Fibroblast of lung (primary cell): ENCODE measurements around the gene OR1L6. TPM values are rescaled to one million over a fixed set of nuclear protein-coding genes. Genes with fewer than 3 reads are reported as not detected.

Experiments used
- DNase-seq, 2 donors: peaks; one replicate each; pipeline versions ENCODE4 v3.0.0 to v3.0.0-alpha.2; 2010; ENCODE audit warnings: low read depth in 2 of 2
- H2AFZ ChIP-seq: 2 replicates; pipeline ENCODE4 v1.5.1; 2012; ENCODE audit warnings: low read length, control low read depth, inconsistent platforms
- H3K27ac ChIP-seq: 2 replicates; pipeline ENCODE4 v1.5.1; 2011; ENCODE audit warnings: low read length, control low read depth; ENCODE audit not compliant: insufficient read depth
- H3K27me3 ChIP-seq: 2 replicates; pipeline ENCODE4 v1.5.1; 2011; ENCODE audit warnings: mild to moderate bottlenecking, low read length; ENCODE audit not compliant: control insufficient read depth, insufficient read depth
- H3K36me3 ChIP-seq: 2 replicates; pipeline ENCODE4 v1.5.1; 2011; ENCODE audit warnings: low read length; ENCODE audit not compliant: control insufficient read depth, insufficient read depth
- H3K4me1 ChIP-seq: 2 replicates; pipeline ENCODE4 v1.5.1; 2011; ENCODE audit warnings: low read length; ENCODE audit not compliant: control insufficient read depth, insufficient read depth; ENCODE audit errors: extremely low read depth
- H3K4me2 ChIP-seq: 2 replicates; pipeline ENCODE4 v1.5.1; 2011; ENCODE audit warnings: low read length, control low read depth; ENCODE audit not compliant: insufficient read depth; ENCODE audit errors: extremely low read depth
- H3K4me3 ChIP-seq, 4 experiments: fragments of 200-600 bp in 1 of 4; sonication (generic) in 1 of 4; replicated peaks in 1 of 4; 2 replicates each; pipeline ENCODE4 v1.5.1; 2011 to 2016; ENCODE audit warnings: low read length in 4 of 4, low read depth in 3 of 4, mild to moderate bottlenecking in 3 of 4, control low read depth in 2 of 4, inconsistent platforms in 1 of 4, mixed read lengths in 1 of 4; ENCODE audit not compliant: insufficient read depth in 1 of 4; ENCODE audit errors: control extremely low read depth in 1 of 4
- H3K79me2 ChIP-seq: 2 replicates; pipeline ENCODE4 v1.5.1; 2012; ENCODE audit warnings: mild to moderate bottlenecking, low read length, inconsistent platforms; ENCODE audit not compliant: control insufficient read depth, insufficient read depth
- H3K9ac ChIP-seq: 2 replicates; pipeline ENCODE4 v1.5.1; 2011; ENCODE audit warnings: mild to moderate bottlenecking, low read length, control low read depth; ENCODE audit not compliant: insufficient read depth
- H3K9me3 ChIP-seq: 2 replicates; pipeline ENCODE4 v1.5.1; 2012; ENCODE audit warnings: low read depth, low read length; ENCODE audit not compliant: control insufficient read depth, insufficient read depth
- H4K20me1 ChIP-seq: 2 replicates; pipeline ENCODE4 v1.5.1; 2011; ENCODE audit warnings: low read length; ENCODE audit not compliant: control insufficient read depth, insufficient read depth; ENCODE audit errors: extremely low read depth
- EZH2 ChIP-seq: IDR thresholded peaks from 2 replicates; pipeline ENCODE4 v1.5.1; 2012; ENCODE audit warnings: low read length, control low read depth, mild to moderate bottlenecking; ENCODE audit errors: missing control alignments
- polyA minus RNA-seq: library from RNA; depleted of rRNA, polyadenylated mRNA; stranded (reverse); fragments of >200 nt; gene quantifications from 2 replicates; pipeline ENCODE4 v1.2.3, GENCODE V29; 2011; ENCODE audit warnings: low replicate concordance
- polyA plus RNA-seq, 2 donors: library from polyadenylated mRNA; depleted of rRNA in 1 of 2; stranded (reverse) in 1 of 2; unstranded in 1 of 2; fragments of >200 nt; gene quantifications; 2 replicates each; pipeline ENCODE4 v1.2.1, GENCODE V29; 2011 to 2012; ENCODE audit warnings: missing spikeins in 1 of 2
- total RNA-seq: library from RNA; depleted of rRNA; stranded (reverse); fragments of >200 nt; gene quantifications from 2 replicates; pipeline ENCODE4 v1.2.1, GENCODE V29; 2014
- TF ChIP-seq, protein P1 (sequence below), 2 donors: IDR thresholded peaks in 1 of 2; conservative IDR thresholded peaks in 1 of 2; 1 replicate in 1 of 2; 2 replicates in 1 of 2; pipeline ENCODE4 v1.5.1; 2011 to 2012; ENCODE audit warnings: low read length in 2 of 2, control low read depth in 1 of 2, inconsistent platforms in 1 of 2, low read depth in 1 of 2, mild to moderate bottlenecking in 1 of 2

The OR1L6 gene, protein sequence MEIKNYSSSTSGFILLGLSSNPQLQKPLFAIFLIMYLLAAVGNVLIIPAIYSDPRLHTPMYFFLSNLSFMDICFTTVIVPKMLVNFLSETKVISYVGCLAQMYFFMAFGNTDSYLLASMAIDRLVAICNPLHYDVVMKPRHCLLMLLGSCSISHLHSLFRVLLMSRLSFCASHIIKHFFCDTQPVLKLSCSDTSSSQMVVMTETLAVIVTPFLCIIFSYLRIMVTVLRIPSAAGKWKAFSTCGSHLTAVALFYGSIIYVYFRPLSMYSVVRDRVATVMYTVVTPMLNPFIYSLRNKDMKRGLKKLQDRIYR
- total RNA-seq = not detected in 2 replicates
- polyA plus RNA-seq = not detected in 2 replicates
- polyA plus RNA-seq (2012) = not detected in 2 replicates
- polyA minus RNA-seq = not detected in 2 replicates

DNA sequence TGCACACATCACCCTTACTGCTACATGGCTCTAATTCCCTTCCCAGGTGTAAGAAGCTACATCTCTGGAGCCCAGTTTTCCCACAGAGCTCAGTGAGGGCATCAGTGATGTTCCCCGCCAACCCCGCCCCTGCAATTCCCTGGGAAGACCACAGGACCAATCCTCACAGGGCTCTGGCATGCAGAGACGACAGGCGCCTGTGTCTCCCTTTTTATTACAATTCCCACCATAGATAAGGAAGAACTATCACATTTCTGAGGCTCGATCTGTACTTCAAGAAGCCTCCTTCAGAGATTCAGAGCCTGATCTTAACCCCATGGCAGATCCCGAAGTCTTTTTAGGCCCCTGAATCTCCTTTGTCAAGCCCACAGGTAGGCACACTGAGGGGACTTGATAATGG is at the start of gene OR1L6:
Gene OR1L6, plus strand, starts transcription at position 301 of the 400 bp plus-strand sequence. CDS start 7,545 bp downstream, outside the sequence.
- no peaks in the 10 kb centered on the region for H3K36me3 ChIP-seq
- H2AFZ ChIP-seq = no peak within 1 kb of the TSS
- no peak within 1 kb of the TSS for H3K27ac ChIP-seq
- H3K9ac ChIP-seq = no peak within 1 kb of the TSS
- H3K79me2 ChIP-seq = no peaks in the 10 kb centered on the region
- no peaks in the 10 kb centered on the region for H3K4me1 ChIP-seq
- no peaks in the 10 kb centered on the region for H4K20me1 ChIP-seq
- no peaks in the 10 kb centered on the region for H3K27me3 ChIP-seq
- H3K4me2 ChIP-seq = no peak within 1 kb of the TSS
- TF ChIP-seq, protein P1, sequence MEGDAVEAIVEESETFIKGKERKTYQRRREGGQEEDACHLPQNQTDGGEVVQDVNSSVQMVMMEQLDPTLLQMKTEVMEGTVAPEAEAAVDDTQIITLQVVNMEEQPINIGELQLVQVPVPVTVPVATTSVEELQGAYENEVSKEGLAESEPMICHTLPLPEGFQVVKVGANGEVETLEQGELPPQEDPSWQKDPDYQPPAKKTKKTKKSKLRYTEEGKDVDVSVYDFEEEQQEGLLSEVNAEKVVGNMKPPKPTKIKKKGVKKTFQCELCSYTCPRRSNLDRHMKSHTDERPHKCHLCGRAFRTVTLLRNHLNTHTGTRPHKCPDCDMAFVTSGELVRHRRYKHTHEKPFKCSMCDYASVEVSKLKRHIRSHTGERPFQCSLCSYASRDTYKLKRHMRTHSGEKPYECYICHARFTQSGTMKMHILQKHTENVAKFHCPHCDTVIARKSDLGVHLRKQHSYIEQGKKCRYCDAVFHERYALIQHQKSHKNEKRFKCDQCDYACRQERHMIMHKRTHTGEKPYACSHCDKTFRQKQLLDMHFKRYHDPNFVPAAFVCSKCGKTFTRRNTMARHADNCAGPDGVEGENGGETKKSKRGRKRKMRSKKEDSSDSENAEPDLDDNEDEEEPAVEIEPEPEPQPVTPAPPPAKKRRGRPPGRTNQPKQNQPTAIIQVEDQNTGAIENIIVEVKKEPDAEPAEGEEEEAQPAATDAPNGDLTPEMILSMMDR (conservative IDR thresholded peaks at IDR 0.05 in 1 of 2, IDR thresholded peaks at IDR 0.05 in 1 of 2; ENCODE audit: low read depth in 1 of 2, low read length in 2 of 2) = no peak
- TF ChIP-seq EZH2 = no peak
- no peak within 1 kb of the TSS for H3K4me3 ChIP-seq
- H3K9me3 ChIP-seq = no peaks in the 10 kb centered on the region
- no peak for DNase-seq

DNA sequence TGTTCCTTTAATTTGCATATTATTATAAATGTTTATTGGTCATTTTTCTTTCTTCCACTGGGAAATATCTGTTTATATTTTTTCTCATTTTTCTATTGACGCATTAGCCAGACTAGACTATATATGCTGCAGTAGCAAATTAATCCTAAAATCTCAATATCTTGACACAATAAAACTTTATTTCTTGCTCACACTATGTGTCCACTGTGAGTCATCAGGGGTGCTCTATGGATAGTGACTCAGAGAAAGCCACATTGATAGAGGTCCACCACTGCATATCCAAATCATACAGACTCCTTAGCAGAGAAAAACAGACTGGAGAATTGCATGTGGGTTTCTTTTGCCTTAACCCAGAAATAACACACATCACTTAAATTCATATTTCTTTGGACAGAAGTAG is 46.4 kb upstream of the OR1L6 start:
- TF ChIP-seq, protein P1 (conservative IDR thresholded peaks at IDR 0.05 in 1 of 2, IDR thresholded peaks at IDR 0.05 in 1 of 2; ENCODE audit: low read depth in 1 of 2, low read length in 2 of 2) = no peak
- no peak for TF ChIP-seq EZH2
- Histone ChIP-seq H3K27ac (no peak overlapping the region), H3K4me1 (no peaks in the 10 kb centered on the region), H2AFZ (no peak overlapping the region), H3K27me3 (no peaks in the 10 kb centered on the region), H3K36me3 (no peaks in the 10 kb centered on the region), H3K9ac (no peak overlapping the region), H3K9me3 (no peaks in the 10 kb centered on the region), H3K79me2 (no peaks in the 10 kb centered on the region), H3K4me2 (no peak overlapping the region), H3K4me3 (no peak overlapping the region), H4K20me1 (no peaks in the 10 kb centered on the region)
- DNase-seq = no peak

DNA sequence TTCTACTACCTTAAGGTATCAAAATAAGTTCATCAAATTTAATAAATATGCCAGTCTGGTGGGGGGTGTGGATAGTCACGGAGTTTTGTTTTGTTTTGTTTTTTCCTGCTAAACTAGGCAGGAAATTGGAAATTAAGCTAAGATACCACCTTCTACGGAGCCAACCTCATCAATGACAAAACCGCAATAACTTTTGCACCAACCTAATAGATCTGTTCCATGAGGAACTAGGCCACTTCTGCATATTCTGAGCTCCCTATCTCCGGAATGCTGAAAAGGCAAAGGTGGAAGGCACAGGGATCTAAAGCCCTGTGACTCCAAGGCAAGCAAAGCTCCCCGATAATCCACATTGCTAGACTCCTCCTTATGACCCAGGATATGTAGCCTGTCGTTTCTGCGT is 24.1 kb upstream of the OR1L6 start:
- Histone ChIP-seq H3K36me3 (no peaks in the 10 kb centered on the region), H3K79me2 (no peaks in the 10 kb centered on the region), H2AFZ (no peak overlapping the region), H3K9me3 (no peaks in the 10 kb centered on the region), H3K9ac (no peak overlapping the region), H3K27ac (no peak overlapping the region), H4K20me1 (no peaks in the 10 kb centered on the region), H3K27me3 (no peaks in the 10 kb centered on the region), H3K4me1 (no peaks in the 10 kb centered on the region), H3K4me3 (no peak overlapping the region), H3K4me2 (no peak overlapping the region)
- TF ChIP-seq, protein P1 (conservative IDR thresholded peaks at IDR 0.05 in 1 of 2, IDR thresholded peaks at IDR 0.05 in 1 of 2; ENCODE audit: low read depth in 1 of 2, low read length in 2 of 2) = no peak
- TF ChIP-seq EZH2 = no peak
- DNase-seq = no peak
